Astrocyte (in vitro differentiated cells and primary cell): ENCODE results near the gene SH3RF2.

Experiments used
- EZH2 ChIP-seq: IDR thresholded peaks from 2 replicates; pipeline ENCODE4 v1.6.1; 2012; ENCODE audit warnings: mild to moderate bottlenecking, low read length, inconsistent platforms; ENCODE audit not compliant: insufficient read depth
- TF ChIP-seq, protein P1 (sequence below): IDR thresholded peaks from 2 replicates; pipeline ENCODE4 v1.5.1; 2011; ENCODE audit warnings: low read depth, mild to moderate bottlenecking, inconsistent platforms, low read length, moderate library complexity; ENCODE audit not compliant: insufficient read depth

DNA sequence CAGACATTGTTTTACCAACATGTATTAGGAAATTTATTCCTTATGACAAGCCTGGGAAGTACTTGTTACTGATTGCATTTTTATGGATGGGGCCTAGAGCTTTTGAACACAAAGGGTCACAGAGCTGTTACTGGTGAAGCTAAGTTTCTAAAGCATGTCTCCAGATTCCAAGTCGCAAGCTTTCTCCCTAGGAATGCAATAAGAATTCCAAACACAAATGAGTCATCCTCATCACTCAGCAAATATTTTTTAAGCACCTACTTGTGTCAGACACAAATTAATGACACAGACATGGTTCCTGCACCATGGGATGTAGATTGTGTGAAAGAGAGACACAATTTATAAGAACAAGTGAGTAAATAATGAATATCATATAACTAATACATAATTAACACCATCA lies 11.0 kb upstream of the SH3RF2 start:
- TF ChIP-seq, protein P1, sequence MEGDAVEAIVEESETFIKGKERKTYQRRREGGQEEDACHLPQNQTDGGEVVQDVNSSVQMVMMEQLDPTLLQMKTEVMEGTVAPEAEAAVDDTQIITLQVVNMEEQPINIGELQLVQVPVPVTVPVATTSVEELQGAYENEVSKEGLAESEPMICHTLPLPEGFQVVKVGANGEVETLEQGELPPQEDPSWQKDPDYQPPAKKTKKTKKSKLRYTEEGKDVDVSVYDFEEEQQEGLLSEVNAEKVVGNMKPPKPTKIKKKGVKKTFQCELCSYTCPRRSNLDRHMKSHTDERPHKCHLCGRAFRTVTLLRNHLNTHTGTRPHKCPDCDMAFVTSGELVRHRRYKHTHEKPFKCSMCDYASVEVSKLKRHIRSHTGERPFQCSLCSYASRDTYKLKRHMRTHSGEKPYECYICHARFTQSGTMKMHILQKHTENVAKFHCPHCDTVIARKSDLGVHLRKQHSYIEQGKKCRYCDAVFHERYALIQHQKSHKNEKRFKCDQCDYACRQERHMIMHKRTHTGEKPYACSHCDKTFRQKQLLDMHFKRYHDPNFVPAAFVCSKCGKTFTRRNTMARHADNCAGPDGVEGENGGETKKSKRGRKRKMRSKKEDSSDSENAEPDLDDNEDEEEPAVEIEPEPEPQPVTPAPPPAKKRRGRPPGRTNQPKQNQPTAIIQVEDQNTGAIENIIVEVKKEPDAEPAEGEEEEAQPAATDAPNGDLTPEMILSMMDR = no peak
- no peak for TF ChIP-seq EZH2
